ENCODE results near the gene FBL.

DNA sequence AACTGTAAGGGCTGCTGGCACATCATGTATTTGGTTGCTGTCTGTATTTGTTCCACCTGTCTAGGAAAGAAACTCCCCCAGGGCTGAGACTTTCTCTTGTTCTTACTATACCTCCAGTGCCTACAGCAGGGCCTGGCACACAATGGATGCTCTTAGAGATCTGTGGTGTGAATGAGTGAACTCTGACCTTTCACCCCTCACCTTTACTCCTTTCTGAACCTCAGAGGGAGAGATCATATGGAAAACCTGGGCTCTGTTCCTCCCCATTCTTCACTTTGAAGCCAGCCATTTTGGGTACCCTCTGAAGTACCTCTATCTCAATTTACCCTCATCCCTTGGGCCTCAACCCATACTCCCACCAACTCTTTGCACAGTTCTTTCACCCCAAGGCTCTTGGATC is 15.3 kb downstream of the FBL start:
- TF ChIP-seq, protein P1, sequence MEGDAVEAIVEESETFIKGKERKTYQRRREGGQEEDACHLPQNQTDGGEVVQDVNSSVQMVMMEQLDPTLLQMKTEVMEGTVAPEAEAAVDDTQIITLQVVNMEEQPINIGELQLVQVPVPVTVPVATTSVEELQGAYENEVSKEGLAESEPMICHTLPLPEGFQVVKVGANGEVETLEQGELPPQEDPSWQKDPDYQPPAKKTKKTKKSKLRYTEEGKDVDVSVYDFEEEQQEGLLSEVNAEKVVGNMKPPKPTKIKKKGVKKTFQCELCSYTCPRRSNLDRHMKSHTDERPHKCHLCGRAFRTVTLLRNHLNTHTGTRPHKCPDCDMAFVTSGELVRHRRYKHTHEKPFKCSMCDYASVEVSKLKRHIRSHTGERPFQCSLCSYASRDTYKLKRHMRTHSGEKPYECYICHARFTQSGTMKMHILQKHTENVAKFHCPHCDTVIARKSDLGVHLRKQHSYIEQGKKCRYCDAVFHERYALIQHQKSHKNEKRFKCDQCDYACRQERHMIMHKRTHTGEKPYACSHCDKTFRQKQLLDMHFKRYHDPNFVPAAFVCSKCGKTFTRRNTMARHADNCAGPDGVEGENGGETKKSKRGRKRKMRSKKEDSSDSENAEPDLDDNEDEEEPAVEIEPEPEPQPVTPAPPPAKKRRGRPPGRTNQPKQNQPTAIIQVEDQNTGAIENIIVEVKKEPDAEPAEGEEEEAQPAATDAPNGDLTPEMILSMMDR (IDR thresholded peaks at IDR 0.05), result no peak
- no peak for TF ChIP-seq POLR2A (IDR thresholded peaks at IDR 0.05)

All from prostate gland (tissue), 2 donors.